ENCODE results near the gene RUFY1. TPM values are rescaled to one million over a fixed set of nuclear protein-coding genes. Genes with fewer than 3 reads are reported as not detected.

The RUFY1 gene
- total and polyA plus RNA-seq, 9 of the 15 experiments (the other 6 are each of a cell fraction or from before 2014, with no cell fraction given): 5.0 to 41.7 (median 29.6) TPM

DNA sequence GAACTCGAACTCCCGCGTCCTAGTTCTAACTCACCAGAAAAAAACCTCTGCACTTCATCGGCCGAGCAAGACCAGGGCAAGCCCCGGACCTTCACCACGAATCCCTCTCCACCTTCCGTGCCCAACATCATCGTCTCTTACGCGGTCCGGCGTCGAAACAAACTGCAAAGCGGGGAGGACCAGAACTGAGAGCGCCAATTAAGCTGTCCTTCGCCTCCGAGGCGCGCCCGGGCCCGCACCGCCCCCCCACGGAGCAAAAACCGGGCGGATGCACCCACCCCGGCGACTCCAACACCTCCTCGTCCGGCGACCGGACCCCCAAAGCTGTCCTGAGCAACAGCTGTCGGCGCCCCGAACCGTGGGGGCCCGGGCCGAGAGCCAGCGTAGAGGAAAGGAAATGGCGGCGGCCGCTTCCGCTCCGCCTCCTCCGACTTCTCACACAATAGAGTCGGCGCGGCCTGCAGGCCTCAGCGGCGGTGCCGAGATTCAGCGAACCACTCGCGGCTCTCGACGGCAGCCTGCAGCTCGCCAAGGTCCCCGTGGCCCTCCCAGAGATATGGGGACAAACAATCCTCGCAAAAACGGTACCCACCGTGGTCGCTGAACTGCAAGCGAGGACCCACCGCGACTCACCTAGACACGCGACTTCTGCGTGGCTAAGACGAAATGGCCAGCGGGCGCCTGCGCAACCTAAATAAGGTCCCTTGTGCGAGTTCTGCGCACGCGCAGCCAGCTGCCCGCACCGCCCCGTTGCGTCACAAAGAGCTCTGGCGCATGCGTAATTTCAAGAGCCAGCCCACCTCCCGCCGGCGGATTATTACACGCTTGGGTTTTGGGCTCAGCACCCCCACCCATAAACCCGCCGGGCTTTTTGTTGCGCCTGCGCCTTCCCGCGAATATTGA, 72.9 kb downstream of the RUFY1 start, which contains the start of gene HNRNPH1 (continued):
- peak; percentile 97 for TF ChIP-seq POLR2AphosphoS5 (IDR thresholded peaks at IDR 0.05; ENCODE audit: control insufficient read depth, insufficient read depth, low read depth, low read length)
- TF ChIP-seq ZNF124 (CRISPR knock-in tag; IDR thresholded peaks at IDR 0.05): no peak
- no peak; the same call in 1 of the 2 replicates for TF ChIP-seq NR3C1 (CRISPR knock-in tag; IDR thresholded peaks at IDR 0.05)
- no peak for TF ChIP-seq HDAC3 (IDR thresholded peaks at IDR 0.05; ENCODE audit: borderline replicate concordance, partially characterized antibody)
- TF ChIP-seq CBFA2T3 (IDR thresholded peaks at IDR 0.05): no peak
- no peak for TF ChIP-seq NCOA6 (IDR thresholded peaks at IDR 0.05)
- TF ChIP-seq, protein P1, sequence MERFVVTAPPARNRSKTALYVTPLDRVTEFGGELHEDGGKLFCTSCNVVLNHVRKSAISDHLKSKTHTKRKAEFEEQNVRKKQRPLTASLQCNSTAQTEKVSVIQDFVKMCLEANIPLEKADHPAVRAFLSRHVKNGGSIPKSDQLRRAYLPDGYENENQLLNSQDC (CRISPR knock-in tag; IDR thresholded peaks at IDR 0.05): peak; percentile 80; the same call in 1 of the 2 replicates
- peak; percentile 84 for TF ChIP-seq HNRNPLL (IDR thresholded peaks at IDR 0.05; ENCODE audit: low read depth, low read length, poor library complexity, severe bottlenecking)
- no peak for TF ChIP-seq ADNP (tag; IDR thresholded peaks at IDR 0.05)
- TF ChIP-seq CTBP1 (IDR thresholded peaks at IDR 0.05; ENCODE audit: borderline replicate concordance): no peak
- TF ChIP-seq, protein P2, sequence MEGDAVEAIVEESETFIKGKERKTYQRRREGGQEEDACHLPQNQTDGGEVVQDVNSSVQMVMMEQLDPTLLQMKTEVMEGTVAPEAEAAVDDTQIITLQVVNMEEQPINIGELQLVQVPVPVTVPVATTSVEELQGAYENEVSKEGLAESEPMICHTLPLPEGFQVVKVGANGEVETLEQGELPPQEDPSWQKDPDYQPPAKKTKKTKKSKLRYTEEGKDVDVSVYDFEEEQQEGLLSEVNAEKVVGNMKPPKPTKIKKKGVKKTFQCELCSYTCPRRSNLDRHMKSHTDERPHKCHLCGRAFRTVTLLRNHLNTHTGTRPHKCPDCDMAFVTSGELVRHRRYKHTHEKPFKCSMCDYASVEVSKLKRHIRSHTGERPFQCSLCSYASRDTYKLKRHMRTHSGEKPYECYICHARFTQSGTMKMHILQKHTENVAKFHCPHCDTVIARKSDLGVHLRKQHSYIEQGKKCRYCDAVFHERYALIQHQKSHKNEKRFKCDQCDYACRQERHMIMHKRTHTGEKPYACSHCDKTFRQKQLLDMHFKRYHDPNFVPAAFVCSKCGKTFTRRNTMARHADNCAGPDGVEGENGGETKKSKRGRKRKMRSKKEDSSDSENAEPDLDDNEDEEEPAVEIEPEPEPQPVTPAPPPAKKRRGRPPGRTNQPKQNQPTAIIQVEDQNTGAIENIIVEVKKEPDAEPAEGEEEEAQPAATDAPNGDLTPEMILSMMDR (IDR thresholded peaks at IDR 0.05 in 2 of 3, conservative IDR thresholded peaks at IDR 0.05 in 1 of 3; ENCODE audit: insufficient read depth in 2 of 3, low read depth in 1 of 3, low read length in 3 of 3): no peak
- TF ChIP-seq YBX1 (IDR thresholded peaks at IDR 0.05): no peak
- no peak for TF ChIP-seq MED1 (CRISPR knock-in tag; IDR thresholded peaks at IDR 0.05; ENCODE audit: borderline replicate concordance)
- TF ChIP-seq, protein P3, sequence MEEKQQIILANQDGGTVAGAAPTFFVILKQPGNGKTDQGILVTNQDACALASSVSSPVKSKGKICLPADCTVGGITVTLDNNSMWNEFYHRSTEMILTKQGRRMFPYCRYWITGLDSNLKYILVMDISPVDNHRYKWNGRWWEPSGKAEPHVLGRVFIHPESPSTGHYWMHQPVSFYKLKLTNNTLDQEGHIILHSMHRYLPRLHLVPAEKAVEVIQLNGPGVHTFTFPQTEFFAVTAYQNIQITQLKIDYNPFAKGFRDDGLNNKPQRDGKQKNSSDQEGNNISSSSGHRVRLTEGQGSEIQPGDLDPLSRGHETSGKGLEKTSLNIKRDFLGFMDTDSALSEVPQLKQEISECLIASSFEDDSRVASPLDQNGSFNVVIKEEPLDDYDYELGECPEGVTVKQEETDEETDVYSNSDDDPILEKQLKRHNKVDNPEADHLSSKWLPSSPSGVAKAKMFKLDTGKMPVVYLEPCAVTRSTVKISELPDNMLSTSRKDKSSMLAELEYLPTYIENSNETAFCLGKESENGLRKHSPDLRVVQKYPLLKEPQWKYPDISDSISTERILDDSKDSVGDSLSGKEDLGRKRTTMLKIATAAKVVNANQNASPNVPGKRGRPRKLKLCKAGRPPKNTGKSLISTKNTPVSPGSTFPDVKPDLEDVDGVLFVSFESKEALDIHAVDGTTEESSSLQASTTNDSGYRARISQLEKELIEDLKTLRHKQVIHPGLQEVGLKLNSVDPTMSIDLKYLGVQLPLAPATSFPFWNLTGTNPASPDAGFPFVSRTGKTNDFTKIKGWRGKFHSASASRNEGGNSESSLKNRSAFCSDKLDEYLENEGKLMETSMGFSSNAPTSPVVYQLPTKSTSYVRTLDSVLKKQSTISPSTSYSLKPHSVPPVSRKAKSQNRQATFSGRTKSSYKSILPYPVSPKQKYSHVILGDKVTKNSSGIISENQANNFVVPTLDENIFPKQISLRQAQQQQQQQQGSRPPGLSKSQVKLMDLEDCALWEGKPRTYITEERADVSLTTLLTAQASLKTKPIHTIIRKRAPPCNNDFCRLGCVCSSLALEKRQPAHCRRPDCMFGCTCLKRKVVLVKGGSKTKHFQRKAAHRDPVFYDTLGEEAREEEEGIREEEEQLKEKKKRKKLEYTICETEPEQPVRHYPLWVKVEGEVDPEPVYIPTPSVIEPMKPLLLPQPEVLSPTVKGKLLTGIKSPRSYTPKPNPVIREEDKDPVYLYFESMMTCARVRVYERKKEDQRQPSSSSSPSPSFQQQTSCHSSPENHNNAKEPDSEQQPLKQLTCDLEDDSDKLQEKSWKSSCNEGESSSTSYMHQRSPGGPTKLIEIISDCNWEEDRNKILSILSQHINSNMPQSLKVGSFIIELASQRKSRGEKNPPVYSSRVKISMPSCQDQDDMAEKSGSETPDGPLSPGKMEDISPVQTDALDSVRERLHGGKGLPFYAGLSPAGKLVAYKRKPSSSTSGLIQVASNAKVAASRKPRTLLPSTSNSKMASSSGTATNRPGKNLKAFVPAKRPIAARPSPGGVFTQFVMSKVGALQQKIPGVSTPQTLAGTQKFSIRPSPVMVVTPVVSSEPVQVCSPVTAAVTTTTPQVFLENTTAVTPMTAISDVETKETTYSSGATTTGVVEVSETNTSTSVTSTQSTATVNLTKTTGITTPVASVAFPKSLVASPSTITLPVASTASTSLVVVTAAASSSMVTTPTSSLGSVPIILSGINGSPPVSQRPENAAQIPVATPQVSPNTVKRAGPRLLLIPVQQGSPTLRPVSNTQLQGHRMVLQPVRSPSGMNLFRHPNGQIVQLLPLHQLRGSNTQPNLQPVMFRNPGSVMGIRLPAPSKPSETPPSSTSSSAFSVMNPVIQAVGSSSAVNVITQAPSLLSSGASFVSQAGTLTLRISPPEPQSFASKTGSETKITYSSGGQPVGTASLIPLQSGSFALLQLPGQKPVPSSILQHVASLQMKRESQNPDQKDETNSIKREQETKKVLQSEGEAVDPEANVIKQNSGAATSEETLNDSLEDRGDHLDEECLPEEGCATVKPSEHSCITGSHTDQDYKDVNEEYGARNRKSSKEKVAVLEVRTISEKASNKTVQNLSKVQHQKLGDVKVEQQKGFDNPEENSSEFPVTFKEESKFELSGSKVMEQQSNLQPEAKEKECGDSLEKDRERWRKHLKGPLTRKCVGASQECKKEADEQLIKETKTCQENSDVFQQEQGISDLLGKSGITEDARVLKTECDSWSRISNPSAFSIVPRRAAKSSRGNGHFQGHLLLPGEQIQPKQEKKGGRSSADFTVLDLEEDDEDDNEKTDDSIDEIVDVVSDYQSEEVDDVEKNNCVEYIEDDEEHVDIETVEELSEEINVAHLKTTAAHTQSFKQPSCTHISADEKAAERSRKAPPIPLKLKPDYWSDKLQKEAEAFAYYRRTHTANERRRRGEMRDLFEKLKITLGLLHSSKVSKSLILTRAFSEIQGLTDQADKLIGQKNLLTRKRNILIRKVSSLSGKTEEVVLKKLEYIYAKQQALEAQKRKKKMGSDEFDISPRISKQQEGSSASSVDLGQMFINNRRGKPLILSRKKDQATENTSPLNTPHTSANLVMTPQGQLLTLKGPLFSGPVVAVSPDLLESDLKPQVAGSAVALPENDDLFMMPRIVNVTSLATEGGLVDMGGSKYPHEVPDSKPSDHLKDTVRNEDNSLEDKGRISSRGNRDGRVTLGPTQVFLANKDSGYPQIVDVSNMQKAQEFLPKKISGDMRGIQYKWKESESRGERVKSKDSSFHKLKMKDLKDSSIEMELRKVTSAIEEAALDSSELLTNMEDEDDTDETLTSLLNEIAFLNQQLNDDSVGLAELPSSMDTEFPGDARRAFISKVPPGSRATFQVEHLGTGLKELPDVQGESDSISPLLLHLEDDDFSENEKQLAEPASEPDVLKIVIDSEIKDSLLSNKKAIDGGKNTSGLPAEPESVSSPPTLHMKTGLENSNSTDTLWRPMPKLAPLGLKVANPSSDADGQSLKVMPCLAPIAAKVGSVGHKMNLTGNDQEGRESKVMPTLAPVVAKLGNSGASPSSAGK (IDR thresholded peaks at IDR 0.05): peak; percentile 79
- no peak for TF ChIP-seq MCM7 (IDR thresholded peaks at IDR 0.05)
